Measurements from ENCODE around the gene PCDH19.

Gene PCDH19

DNA sequence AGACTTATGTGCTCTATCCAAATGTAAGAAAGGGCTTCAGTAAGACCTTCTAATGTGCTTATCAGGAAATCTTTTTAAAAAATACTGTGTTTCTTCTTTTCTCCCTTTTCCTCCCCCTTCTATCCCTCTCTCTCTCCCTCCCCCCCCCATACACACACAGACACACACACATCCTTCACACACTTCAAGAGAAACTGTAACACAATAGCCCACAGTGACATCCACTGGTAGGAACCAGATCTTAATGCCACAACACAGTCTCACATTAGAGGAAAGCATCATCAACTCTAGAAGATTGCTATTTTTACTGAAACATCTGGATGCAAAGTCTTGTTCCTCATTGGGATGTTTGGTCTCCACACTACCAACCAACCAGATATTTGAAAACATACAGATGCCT is 4.6 kb downstream of the PCDH19 start:
- DNase-seq: no peak

DNA sequence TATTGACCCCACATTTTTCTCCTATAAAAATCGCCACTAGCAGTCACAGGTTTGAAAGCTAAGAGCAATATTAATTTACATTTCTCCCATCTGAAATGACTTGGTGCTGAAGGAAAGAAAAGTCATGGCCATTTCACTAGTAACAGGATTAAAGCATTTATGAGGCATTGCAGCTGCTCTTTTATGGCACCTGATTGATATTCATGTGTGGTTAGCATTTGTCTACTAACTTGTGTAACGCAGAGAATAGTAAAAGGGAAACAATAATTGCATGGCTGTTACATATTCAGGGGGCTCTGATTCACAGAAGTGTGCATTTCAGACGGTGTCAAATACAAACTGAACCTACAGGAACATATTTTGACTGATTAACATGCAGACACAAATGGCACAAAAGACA is 5.2 kb downstream of the PCDH19 start:
- no peak for DNase-seq

DNA sequence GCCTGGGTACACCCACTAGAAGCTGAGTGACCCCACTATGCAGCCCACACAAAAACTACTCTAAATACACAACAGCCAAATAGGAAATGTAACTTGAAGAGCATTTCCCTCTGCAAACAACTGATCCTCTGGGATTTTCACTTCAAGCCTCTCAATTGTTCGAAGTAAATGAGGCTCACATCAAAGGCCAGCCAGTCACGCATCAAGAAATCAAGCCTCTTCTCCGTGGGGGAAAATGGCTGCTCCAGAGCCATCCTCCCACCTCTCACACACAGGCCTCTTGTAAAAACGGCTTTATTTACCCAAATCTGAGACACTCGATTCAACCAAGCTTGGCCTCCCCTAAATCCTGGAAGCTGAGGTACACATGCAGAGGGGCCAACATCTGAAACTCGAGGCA is 14.3 kb downstream of the PCDH19 start:
- no peak for DNase-seq

DNA sequence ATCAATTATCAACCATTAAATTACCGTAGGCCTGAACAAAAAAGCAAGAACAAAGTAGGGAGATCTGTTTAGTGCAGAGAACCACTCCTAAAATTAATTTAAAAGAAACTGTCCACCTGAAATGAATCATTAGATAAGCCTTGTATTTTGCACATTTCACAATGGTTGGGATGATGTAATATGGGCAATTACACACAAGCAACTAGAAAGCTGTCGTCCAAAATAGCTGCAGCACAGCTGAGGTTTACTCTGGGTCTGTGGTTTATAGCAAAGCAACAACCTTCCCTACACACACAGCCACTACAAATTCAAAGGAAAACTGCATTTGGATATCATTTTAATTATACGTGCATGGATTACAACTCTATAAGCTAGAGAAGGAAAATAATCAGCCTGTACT is 28.5 kb downstream of the PCDH19 start:
- no peak for DNase-seq

DNA sequence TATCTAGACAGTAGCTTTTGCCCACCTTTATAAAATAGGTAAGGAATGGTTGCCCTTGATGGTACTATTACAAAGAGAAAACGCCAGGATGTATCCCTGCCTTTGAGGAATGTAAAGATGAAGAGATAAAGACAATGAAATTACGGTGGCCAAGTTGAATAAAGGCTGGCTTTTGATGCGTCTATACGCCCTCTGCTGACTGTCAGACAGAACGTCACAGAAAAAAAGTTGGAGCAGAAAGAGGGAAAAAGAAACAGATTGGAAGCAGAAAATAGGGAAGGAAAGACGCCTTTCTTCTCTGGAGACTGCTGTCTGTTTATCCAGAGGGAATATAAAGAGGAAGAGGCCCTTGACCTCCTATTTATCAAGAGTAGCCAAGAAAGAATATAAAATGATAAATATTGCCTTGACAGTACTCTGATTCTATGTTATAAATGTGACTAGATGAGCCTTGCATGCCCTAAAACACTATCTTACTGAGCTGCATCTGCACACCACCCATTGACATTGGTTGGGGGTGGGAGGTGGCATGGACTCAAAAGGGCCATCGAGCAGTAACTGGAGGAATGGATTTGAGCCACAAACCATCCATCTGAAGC is 30.6 kb downstream of the PCDH19 start:
- no peak for DNase-seq

DNA sequence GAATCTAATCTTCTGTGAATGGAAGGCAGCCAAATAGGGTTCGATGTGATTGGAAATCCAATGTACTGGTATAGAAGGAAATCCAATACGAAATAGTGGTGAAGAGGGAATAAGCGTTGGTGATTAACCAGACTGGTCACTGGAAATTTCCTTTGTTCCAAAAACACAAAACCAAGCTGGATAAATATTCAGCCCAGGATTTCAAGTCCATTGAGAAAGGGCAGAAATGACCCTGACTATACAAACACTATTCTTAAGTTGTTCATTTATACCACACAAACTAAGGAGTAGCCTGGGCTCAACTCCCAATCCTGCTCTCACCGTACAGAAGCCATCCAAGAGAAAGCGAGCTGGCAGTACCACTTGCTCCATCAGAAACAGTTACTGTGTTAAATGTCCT is 32.2 kb downstream of the PCDH19 start:
- no peak for DNase-seq

DNA sequence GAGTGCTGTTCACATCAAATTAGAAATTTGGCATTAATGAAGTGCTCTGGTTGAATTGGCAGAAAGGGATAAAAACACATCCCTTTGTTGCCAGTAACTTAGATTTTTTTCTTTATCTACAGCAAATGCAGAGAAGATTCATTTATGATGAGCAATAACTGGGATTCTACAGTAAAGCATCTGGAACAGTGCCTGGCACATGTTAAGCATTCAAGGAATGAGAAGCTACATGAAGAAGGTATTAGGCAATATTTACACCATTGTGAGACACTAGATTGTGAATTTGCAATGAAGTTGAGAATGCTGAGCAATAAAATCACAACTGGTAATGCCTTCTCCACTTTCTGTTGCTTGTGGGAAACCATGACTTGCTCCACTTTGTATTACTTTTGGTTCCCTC is 33.5 kb downstream of the PCDH19 start:
- no peak for DNase-seq

DNA sequence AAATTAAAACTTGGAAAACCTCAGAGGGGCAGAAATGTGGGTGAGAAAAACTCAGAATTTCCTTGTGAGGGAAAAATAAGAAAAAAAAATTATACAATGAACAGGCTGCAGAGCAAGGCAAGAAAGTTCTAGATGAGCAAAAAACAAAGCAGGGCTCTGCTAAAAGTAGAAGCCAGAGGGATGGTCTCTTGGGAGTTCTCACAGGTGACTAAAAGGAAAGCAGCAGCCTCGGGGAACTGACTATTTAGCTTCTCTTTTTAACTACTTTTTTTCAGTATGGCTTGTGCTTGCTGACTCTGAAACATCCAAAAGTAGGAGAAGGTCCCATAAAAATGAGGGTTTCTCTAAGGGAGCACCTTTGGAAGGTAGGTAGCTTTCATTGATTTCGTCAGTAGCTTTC is 36.4 kb downstream of the PCDH19 start:
- no peak for DNase-seq

DNA sequence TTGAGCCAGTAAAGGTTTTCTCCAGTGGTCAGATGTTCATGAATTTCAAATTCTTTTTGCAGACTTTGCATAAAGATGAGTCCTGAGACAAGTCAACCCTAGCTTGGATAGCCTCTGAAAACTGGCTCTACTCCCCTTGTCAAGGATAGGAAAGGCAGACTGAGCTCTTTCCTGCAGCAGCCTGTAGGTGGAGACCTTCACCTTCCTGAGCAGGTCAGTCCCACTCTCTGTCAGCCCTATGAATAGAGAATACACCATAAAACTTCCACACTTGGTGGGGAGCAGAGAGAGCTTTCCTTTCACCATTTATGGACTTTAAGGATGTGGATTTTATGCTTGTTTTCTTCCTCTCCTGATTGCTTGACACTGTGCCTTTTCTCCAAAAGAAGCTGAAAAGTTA is 41.9 kb downstream of the PCDH19 start:
- DNase-seq: no peak

DNA sequence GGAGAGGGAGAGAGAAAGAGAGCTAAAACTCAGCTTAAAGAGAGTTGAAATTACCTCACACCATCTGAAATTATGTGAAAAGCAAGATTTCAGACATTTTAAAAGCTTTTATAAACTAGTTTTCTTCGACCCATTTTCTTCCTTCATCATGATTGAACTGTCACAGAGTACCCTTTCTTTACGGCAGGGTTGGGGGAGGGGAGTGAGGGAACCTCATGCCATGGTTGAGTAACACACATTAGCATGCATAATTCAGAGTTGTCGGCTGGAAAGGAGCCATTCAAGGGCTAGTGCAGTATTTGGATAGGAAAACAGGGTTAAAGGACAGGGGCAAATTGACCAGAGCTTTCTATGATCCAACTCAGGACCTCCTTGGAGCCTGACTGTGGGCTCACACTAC is 46.2 kb downstream of the PCDH19 start:
- DNase-seq: no peak

DNA sequence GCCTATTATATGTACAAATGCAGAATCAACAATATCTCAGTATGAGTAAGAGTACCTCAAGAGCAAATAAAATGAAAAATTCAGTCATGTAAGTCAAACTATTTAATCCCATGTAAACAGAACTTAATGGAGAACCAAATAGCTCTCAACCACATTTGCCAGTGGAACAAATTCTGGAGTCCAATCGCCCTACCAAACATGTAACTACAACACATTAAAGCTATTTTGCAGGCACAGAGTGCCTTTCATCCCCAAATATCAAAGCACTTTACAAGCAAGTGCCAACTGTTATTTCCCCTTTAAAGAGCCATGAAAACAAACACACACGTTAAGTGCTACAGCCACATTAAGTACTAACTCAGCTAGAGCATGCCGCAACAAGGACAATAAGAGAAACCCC is 51.3 kb downstream of the PCDH19 start:
- no peak for DNase-seq

DNA sequence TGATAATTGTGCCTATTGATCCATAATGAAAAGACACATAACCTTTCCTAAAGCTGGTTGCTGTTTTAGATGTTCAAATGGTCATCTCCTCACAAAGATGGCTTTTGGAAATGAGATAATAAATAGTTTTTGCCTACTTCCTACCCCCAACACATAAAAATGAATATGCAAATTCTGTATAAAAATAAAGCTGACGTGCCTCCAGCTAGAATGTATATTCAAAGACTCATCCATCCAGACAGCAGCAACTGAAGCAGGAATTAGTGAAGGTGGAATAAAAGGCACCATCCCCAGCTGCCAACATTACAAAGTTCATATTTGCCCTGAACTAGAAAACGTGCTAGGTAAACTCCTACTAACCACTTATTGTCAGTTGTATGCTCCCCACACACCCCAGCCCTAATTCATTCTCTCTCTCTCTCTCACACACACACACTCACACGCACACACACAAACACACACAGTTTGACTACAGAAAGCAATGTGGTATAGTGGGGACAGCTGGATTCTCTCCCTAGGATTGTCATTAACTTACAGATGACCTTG is 53.6 kb downstream of the PCDH19 start:
- no peak for DNase-seq

DNA sequence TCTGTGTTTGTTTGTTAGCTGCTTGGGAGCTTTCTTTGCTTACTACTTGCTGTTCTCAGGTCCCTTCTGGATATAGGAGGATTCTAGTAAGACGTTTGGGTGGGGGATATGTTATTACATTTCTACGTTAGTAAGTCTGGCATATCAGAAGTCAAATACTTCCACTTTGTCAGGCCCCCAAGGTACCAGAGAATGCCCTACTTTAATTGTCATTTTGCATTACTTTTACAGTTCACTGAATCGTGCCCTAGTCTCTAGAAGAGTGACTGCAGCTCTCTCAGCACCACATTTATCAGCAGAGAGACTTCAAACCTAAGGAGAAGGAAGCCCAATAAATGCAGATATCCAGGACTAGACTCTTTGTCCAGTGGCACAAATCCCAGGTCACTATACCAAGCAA is 54.4 kb downstream of the PCDH19 start:
- DNase-seq: no peak

DNA sequence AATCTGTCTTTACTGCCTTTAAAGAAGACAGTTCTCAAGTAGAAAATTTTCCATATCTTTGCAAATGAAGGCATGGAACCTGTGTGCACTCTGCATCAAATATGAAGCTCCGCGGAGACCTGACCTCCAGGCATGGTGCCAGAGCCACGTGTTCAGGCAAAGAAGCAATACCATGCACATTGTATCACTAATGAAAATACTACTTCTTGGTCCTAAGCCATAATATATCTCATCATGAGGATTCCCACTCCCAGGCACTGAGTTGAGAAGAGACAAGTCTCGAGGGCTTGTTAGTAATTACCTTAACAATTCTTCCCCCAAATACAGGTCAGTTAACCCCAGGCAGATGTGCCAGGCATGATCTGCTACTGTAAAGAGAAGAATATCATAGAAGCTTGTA is 56.7 kb downstream of the PCDH19 start:
- no peak for DNase-seq

DNA sequence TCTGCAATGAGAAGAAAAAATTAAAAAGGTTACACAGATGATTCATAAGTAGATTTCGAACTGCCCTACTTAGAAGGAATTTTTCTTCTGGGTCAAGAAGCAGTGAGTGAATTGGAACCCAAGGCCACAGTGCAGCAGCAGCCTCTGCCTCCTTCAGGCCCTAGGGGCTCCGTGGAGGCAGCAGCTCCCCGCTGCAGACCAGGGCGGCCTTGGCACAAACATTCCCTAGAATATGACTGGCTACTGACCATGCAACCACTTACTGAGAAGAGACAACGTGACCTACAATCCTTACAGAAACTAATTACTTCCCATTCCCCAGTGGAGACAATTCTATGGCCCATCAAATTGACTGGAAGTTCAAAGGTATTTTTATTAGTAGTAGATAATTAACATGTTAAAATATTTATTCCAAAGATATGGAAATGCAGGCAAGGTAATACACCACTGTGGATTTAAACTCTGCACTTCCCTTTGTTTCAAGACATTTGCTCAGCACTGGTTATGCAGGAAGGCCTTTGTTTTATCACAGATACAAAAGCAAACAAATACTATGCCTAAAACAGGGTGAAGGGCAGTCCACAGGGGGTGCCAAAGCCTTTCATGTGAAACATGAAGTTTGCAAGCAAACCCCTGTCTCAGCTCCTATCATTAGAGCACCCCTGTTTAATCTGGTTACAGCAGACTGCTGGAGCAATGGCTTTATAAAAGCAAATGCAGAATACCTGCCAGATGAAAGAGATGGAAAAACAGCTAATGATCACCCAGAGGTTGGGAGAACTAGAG is 59.2 kb downstream of the PCDH19 start:
- no peak for DNase-seq

DNA sequence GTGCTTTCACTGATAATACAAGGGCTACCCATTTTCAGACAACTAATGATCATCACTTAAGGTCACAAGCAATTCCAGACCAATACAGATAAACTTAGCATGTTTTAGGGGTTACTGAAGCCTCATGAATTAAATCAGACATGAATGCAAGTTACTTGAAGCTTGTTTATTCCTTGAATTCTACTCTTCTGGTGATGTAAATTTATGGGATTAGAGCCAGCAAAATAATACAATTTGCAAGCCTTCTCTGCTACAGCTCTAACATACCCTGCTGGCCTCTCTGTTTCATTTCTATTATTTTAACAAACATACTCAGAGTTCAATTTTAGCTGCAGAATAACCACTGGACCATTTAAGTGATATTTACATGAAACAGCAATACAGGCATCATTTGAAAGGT is 60.7 kb downstream of the PCDH19 start:
- no peak for DNase-seq

DNA sequence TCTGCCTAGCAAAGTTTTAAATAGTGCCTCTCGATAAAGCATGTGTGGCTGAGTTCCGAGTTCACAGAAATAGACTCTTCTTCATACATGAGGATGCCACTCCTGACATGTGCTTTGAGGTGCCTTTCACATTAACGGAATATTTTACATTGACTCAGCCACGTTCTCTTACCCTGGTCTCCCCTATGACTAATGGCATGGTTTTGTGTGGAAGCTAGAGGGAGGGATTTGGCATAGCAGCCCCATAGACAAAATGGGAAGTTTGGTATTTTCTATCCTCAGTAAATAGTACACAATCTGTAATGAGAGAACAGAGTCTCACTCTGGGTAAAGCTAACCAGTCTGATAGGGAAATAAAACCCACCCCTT is 68.9 kb downstream of the PCDH19 start:
- DNase-seq: no peak

DNA sequence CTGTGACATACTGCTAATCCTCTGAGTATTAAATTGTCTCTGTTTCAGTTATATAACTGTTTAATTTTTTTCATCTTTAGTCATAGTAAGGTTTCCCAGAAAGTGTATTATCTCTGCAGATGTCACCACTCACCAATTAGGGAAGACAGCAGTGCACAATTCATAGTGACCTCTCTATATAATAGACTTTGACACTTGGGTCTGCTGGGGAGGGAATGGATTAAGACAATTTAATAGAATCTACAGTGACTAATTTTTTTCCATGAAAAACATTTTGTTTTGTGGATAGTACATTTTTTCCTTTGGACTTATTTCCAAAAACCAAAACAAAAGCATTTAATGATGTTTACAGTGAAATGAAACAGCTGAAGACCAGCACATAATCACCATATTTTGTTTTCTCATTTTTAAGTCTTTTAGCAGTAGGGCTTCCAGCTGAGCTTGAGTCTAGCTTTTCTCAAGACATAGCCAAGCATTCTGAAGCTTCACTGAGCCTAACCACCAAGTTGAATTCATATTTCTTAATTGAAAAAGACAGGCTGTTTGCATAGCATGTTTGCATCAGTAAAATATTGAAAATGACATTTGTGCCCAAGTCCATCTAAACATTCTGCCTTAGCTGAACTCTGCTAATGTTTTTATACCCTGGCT is 69.5 kb downstream of the PCDH19 start:
- no peak for DNase-seq

DNA sequence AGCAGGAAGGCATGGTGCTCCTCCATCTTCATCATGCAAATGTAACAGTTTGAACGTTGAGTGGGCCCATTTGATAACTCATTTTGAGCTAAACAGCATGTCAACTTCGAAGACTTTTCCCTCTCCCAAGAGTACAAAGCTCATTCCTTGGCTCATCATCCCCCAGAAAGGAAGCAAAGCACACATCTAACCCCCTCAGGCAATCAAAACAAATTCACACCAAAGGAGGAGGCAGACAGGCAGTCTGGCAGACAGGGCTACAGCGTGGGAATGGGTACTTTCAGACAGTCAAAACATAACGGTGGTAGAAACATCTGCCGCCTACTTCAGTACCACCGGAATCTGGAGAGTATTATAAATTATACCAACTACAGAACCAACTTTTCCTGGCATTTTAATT is 81.7 kb downstream of the PCDH19 start:
- no peak for DNase-seq

DNA sequence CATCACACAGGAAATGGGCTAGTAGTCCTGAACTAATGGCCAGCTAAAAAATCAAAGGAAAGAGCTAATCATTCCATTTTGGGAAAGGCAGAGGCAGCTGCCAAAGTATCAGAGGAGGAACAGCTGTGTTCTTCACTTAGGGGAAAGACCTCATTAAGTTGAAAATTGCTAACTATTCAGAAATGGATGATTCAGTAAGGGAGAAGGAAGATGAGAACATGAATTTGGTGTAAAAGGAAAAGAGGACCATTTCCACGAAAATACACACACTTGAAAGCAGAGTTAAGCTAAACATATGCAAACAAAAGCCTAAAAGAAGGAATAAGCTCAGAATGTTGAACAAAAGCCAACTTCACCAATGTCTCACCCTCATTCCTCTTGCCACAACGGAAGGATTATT is 90.4 kb downstream of the PCDH19 start:
- no peak for DNase-seq

DNA sequence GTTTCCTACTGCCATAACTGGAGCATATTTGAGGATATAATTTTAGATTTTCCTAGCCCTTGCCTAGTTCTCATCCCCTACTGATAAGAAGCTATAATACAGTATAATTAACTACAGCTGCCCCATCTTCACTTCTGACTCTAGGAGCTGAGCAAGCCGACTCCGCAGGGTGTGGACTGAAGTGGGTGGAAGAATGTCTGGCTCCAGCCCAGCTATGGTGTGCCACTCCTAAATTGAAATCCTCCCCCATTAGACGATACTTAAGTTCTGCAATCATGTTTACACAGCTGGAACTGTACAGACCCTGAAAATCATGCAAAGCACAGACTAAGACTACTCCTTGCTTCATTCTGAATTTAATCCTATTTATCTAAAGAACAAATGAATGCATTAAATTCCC is 93.1 kb downstream of the PCDH19 start:
- no peak for DNase-seq

DNA sequence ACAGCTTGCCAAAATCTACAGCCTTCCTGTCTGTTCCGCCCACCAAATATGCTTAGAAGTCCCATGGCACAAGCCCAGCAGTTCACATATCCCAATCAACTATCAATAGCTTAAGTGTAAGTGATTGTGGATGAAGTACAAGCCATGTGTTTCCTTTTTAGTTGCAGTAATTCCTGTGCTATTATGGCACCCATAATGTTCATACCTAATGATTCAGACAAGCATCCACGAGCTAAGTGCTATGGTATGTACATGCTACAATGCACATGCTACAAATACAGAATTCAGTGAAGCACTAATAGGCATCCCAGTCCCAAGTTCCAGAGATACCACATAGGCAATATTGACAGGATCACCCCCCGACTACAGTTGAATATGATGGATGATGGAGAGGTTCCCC is 94.5 kb downstream of the PCDH19 start:
- DNase-seq: no peak

DNA sequence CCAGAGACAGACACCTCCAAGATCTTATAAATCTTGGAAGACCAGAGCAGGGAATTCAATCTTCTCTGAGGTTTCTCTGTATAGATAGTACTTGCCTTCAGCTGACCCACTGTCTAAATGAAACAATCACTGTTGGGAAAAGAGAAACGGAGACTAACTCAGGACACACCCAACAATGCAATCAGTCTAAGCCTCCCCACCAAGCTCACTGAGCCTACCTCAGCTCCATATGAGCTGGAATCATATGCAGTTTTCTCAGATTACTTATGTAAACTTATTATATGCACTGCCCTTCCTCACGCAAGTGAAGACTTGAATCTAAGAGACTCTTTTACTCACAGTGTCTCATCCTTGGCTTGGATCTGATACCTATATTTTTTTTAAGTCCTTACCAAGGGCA is 110.5 kb downstream of the PCDH19 start:
- DNase-seq: no peak

DNA sequence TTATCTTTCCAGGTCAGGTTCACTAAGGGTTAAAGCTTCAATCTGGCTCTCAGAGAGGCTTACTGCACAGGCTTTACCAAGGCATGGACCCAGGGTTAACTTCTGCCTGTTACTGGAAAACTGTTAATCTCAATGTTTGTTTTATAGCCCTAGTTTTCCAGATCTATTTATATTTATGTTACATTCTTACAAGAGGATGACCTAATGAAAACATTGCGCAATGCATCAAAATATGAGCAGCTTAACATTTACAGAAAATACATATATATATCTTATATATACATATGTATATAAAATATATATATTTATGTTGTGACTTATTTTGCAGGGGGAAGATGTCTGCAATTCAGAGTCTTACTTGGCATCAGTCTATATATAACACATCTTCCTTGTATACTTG is 112.3 kb downstream of the PCDH19 start:
- no peak for DNase-seq

Data from T-helper 1 cell (primary cell).